GM18519 (cell line): ENCODE measurements around the gene KCNF1.

Source experiments
- ATAC-seq: cut with Tn5 transposase; IDR thresholded peaks from one replicate; pipeline ENCODE4 v1.9.1; 2021; ENCODE audit warnings: mild to moderate bottlenecking, moderate library complexity; ENCODE audit not compliant: unreplicated experiment, low FRiP score

KCNF1 gene

DNA sequence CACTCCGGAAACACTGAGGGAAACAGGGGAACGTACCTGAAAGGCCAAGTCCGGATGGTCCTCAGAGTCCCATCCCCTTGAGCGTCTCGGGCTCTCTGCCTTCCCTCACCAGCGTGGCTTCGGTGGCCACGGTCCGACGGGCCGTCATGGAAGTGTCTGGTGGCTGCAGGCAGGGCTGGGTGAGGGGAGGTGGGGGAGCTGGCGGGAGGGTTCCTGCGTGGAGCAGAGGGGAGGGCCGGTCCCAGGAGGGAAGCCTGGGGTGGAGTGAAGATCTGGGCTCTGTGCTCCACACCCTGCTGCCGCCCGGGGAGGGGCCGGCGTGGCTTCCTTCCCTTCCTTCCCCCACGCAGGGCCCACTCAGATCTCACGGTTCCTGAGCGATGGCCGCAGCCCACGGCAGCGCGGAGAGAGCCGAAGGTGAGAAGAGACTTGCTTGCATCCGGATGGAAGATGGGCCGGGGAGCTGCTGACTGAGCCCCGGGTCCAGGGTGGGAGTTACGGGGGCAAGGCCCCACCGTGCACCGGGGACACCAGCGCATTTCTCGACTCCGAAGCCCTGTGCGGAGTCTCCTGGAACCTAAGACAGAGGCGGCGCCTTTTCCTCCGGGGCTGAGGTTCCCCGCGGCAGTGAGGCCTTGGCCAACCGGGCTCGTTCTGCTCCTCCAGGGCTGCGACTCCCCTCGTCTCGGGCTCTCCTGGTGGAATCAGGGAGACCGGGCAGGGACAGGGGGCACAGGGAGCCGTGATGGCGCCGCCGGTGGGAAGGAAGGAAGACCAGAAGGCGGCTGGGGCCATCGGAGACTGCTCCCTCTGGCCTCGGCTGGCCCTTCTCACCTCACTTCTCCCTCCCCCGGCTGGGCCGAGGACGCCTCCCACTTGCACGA is 49.1 kb downstream of the KCNF1 start:
- no peak for ATAC-seq

DNA sequence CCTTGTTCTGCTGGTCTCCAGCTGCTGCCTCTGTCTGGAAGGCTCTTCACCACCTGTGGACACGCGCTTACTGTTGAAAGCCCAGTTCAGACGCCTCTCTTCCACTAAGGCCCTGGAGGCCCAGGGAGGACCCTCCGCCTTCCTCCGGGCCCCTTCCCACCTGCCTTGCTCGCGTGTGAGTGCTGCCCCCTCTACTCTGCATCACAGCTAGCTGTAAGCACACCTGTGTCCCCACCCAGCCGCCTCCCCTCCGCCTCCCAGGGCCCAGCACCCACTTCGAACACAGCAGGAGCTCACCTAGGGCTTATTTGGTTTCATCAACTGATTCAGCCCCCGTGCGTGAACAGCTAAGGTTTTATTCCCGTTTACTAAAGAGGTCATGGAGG is 49.7 kb downstream of the KCNF1 start:
- no peak for ATAC-seq

DNA sequence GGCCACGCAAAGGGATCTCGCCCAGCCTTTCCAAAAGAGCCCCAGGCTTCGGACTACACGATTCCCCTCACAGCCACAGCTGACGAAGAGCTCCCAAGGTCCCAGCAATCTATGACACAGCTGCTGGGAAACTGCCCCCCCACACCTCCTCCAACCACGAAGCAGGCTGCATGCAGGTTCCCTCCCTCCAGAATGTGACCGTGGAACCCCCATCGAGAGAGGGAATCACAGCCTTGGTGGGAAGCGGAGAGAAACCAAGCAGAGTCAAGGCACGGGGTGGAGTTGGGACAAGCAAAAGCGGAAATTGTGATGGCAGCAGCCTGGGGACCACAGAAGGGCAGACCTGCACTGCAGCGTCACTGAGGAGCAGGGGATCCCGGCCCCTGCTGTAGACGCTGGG is 50.3 kb downstream of the KCNF1 start:
- no peak for ATAC-seq

DNA sequence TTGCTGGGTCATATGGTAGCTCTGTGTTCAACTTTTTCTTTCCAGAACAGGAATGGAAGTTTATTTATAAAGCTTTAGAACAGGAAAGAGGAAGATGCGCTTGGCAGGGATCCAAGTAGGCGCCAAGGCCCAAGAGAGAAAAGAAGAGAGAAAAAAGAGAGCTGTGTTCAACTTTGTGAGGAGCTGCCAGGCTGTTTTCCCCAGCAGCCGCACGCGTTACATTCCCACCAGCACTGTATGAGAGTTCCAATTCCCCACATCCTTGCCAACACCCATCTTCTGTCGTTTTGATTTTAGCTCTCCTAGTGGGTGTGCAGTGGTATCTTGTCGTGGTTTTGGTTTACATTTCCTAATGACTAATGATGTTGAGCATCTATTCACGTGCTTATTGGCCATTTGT is 51.4 kb downstream of the KCNF1 start:
- ATAC-seq: no peak
